ENCODE results near the gene GRK5.

Gene GRK5

DNA sequence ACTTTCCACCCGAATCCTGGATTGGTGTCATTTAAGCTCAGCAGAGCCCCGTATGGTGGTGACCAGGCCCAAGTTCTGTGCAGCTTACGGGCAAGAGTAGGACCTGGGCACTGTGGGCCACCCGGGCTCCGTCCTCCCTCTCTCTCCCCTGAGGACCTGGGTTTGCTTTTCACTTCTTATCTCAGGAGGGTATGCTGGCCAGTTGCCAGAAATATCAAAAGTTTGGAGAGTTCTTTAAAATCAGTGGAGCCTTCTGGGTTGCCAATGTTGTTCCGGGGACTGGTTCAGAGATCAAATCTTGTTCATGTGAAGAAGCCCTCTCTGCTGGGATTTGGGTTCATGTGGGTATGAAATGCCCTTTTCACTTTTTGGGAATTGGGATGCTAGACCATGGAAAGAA is 145.4 kb downstream of the GRK5 start:
- Histone ChIP-seq H3K4me3 (ENCODE audit: low read depth in 1 of 2, low read length in 2 of 2) (no peak overlapping the region), H3K9ac (ENCODE audit: low read depth, low read length) (no peak overlapping the region), H3K36me3 (ENCODE audit: insufficient read depth, low read length) (no peaks in the 10 kb centered on the region), H3K27me3 (ENCODE audit: insufficient read depth, low read length, poor library complexity) (no peaks in the 10 kb centered on the region), H2AFZ (ENCODE audit: low read depth, low read length) (no peak overlapping the region), H3K4me2 (ENCODE audit: insufficient read depth, low read length) (no peak overlapping the region), H3K27ac (ENCODE audit: low read length) (no peak overlapping the region), H3K4me1 (ENCODE audit: insufficient read depth, low read length) (no peaks in the 10 kb centered on the region), H3K79me2 (ENCODE audit: insufficient read depth, low read length) (no peaks in the 10 kb centered on the region), H3K9me3 (ENCODE audit: insufficient read depth, low read length, severe bottlenecking) (peaks cover 10% of the 10 kb centered on the region), H4K20me1 (ENCODE audit: insufficient read depth, low read length) (no peaks in the 10 kb centered on the region)
- TF ChIP-seq, protein P1, sequence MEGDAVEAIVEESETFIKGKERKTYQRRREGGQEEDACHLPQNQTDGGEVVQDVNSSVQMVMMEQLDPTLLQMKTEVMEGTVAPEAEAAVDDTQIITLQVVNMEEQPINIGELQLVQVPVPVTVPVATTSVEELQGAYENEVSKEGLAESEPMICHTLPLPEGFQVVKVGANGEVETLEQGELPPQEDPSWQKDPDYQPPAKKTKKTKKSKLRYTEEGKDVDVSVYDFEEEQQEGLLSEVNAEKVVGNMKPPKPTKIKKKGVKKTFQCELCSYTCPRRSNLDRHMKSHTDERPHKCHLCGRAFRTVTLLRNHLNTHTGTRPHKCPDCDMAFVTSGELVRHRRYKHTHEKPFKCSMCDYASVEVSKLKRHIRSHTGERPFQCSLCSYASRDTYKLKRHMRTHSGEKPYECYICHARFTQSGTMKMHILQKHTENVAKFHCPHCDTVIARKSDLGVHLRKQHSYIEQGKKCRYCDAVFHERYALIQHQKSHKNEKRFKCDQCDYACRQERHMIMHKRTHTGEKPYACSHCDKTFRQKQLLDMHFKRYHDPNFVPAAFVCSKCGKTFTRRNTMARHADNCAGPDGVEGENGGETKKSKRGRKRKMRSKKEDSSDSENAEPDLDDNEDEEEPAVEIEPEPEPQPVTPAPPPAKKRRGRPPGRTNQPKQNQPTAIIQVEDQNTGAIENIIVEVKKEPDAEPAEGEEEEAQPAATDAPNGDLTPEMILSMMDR (IDR thresholded peaks at IDR 0.05; ENCODE audit: borderline replicate concordance, extremely low read depth, low read length, poor library complexity, severe bottlenecking), result no peak
- TF ChIP-seq EZH2 (IDR thresholded peaks at IDR 0.05; ENCODE audit: borderline replicate concordance, low read depth, low read length, severe bottlenecking), result no peak
- ATAC-seq (ENCODE audit: insufficient read depth, low read depth), result no peak
- no peak for DNase-seq

DNA sequence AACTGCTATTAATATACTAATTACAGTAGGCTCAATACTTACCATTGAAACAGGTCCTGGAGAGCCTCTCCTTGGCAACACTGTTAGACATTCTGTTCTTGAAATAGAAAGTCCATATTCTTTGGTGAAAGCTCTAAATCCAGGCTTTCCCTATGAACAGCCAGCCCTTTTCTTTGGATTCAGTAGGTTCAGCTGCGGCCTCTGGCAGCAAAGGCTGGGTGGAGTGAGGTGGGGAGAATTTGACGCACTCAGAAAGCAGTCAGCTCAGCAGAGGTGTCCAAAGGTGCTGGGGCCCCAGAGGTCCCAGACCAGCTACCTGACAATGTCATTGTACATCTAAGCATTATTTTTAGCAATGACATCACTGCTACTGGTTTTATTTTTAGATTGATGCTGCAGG is 146.1 kb downstream of the GRK5 start:
- Histone ChIP-seq H3K9me3 (ENCODE audit: insufficient read depth, low read length, severe bottlenecking) (peaks cover 10% of the 10 kb centered on the region), H3K79me2 (ENCODE audit: insufficient read depth, low read length) (no peaks in the 10 kb centered on the region), H3K4me1 (ENCODE audit: insufficient read depth, low read length) (no peaks in the 10 kb centered on the region), H3K36me3 (ENCODE audit: insufficient read depth, low read length) (no peaks in the 10 kb centered on the region), H3K4me3 (ENCODE audit: low read depth in 1 of 2, low read length in 2 of 2) (no peak overlapping the region), H3K27ac (ENCODE audit: low read length) (no peak overlapping the region), H3K4me2 (ENCODE audit: insufficient read depth, low read length) (no peak overlapping the region), H4K20me1 (ENCODE audit: insufficient read depth, low read length) (no peaks in the 10 kb centered on the region), H3K9ac (ENCODE audit: low read depth, low read length) (no peak overlapping the region), H2AFZ (ENCODE audit: low read depth, low read length) (no peak overlapping the region), H3K27me3 (ENCODE audit: insufficient read depth, low read length, poor library complexity) (no peaks in the 10 kb centered on the region)
- TF ChIP-seq EZH2 (IDR thresholded peaks at IDR 0.05; ENCODE audit: borderline replicate concordance, low read depth, low read length, severe bottlenecking), result no peak
- TF ChIP-seq, protein P1 (IDR thresholded peaks at IDR 0.05; ENCODE audit: borderline replicate concordance, extremely low read depth, low read length, poor library complexity, severe bottlenecking), result no peak
- DNase-seq, result no peak
- no peak for ATAC-seq (ENCODE audit: insufficient read depth, low read depth)

DNA sequence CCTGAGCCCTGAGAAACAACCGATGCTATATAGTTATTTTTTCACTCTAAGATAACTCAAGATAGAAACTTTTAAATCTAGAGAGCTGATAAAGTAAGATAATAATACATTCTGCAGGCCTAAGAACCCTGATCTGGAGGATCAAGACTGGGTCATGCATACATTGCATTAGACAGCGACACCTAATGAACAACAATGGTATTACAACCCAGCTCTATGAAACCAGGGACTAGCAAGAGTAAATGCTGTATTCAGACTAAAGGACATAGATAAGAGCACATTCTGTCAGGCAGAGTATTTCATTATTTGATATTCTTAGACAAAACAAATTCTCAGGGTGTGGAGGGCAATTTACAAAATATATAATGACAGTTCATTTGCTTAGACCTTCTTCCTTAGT is 148.6 kb downstream of the GRK5 start:
- DNase-seq, result no peak
- H3K79me2 ChIP-seq (ENCODE audit: insufficient read depth, low read length), result no peaks in the 10 kb centered on the region
- H3K4me1 ChIP-seq (ENCODE audit: insufficient read depth, low read length), result no peaks in the 10 kb centered on the region
- H2AFZ ChIP-seq (ENCODE audit: low read depth, low read length), result no peak overlapping the region
- H3K36me3 ChIP-seq (ENCODE audit: insufficient read depth, low read length), result no peaks in the 10 kb centered on the region
- H3K4me2 ChIP-seq (ENCODE audit: insufficient read depth, low read length), result no peak overlapping the region
- H3K9ac ChIP-seq (ENCODE audit: low read depth, low read length), result no peak overlapping the region
- no peak for ATAC-seq (ENCODE audit: insufficient read depth, low read depth)
- H3K27ac ChIP-seq (ENCODE audit: low read length), result no peak overlapping the region
- no peaks in the 10 kb centered on the region for H3K27me3 ChIP-seq (ENCODE audit: insufficient read depth, low read length, poor library complexity)
- no peak overlapping the region for H3K4me3 ChIP-seq (ENCODE audit: low read depth in 1 of 2, low read length in 2 of 2)
- no peak for TF ChIP-seq EZH2 (IDR thresholded peaks at IDR 0.05; ENCODE audit: borderline replicate concordance, low read depth, low read length, severe bottlenecking)
- TF ChIP-seq, protein P1 (IDR thresholded peaks at IDR 0.05; ENCODE audit: borderline replicate concordance, extremely low read depth, low read length, poor library complexity, severe bottlenecking), result peak; percentile 62
- peaks cover 10% of the 10 kb centered on the region for H3K9me3 ChIP-seq (ENCODE audit: insufficient read depth, low read length, severe bottlenecking)
- no peaks in the 10 kb centered on the region for H4K20me1 ChIP-seq (ENCODE audit: insufficient read depth, low read length)
